Astrocyte of the cerebellum (primary cell): ENCODE results near the gene CLASP2.

ENCODE experiments used
- DNase-seq: peaks from one replicate; pipeline ENCODE4 v3.0.0-alpha.2; 2011; ENCODE audit warnings: low read depth
- H3K4me3 ChIP-seq: 2 replicates; pipeline ENCODE4 v1.5.1; 2011; ENCODE audit warnings: mild to moderate bottlenecking, low read depth, low read length, moderate library complexity
- in situ Hi-C: cut with HindIII; loops from 2 replicates; pipeline ENCODE4 v1.10.0; 2017; ENCODE audit warnings: low sequenced_read_pairs
- TF ChIP-seq, protein P1 (sequence below): IDR thresholded peaks from 2 replicates; pipeline ENCODE4 v1.5.1; 2012; ENCODE audit warnings: low read length, low read depth, moderate library complexity, mild to moderate bottlenecking; ENCODE audit errors: missing control alignments

CLASP2 gene

DNA sequence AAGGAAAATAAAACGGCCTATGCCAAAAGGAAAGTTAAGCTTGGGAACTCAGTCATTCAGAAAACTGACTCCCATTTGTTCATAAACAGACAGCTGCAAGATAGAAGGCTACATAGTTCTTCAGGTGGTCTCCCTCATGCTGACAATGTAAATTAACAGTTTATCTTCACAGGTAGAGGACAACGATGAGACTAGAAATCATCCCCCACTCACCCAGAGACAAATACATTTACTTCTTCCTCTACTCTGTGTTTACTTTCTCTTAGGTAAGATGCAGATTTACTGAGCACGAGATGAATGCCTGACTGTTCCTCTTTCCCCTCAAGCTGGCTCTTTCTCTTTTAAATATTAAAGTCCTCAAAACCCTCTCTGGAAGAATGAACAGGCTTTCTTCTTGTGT is 160.2 kb downstream of the CLASP2 start:
- TF ChIP-seq, protein P1, sequence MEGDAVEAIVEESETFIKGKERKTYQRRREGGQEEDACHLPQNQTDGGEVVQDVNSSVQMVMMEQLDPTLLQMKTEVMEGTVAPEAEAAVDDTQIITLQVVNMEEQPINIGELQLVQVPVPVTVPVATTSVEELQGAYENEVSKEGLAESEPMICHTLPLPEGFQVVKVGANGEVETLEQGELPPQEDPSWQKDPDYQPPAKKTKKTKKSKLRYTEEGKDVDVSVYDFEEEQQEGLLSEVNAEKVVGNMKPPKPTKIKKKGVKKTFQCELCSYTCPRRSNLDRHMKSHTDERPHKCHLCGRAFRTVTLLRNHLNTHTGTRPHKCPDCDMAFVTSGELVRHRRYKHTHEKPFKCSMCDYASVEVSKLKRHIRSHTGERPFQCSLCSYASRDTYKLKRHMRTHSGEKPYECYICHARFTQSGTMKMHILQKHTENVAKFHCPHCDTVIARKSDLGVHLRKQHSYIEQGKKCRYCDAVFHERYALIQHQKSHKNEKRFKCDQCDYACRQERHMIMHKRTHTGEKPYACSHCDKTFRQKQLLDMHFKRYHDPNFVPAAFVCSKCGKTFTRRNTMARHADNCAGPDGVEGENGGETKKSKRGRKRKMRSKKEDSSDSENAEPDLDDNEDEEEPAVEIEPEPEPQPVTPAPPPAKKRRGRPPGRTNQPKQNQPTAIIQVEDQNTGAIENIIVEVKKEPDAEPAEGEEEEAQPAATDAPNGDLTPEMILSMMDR: no peak
- H3K4me3 ChIP-seq: no peak overlapping the region
- in situ Hi-C loops: no loop called here
- no peak for DNase-seq

DNA sequence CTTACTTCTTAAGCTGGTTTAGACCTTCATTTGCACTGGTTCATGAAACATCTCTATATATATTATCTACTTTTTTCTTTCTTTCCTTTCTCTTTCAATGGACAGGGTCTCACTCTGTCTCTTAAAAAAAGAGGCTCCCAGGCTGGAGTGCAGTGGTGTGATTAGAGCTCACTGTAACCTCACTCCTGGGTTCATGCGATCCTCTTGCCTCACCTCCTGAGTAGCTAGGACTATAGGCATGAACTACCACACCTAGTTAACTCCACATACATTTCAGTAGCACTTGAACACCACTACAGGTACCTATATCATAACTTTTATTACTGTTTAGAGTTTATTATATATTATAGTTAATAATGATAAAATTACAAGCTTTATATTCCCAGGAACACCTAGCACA is 160.8 kb downstream of the CLASP2 start:
- in situ Hi-C loops: no loop called here
- TF ChIP-seq, protein P1: no peak
- DNase-seq: no peak
- no peak overlapping the region for H3K4me3 ChIP-seq

DNA sequence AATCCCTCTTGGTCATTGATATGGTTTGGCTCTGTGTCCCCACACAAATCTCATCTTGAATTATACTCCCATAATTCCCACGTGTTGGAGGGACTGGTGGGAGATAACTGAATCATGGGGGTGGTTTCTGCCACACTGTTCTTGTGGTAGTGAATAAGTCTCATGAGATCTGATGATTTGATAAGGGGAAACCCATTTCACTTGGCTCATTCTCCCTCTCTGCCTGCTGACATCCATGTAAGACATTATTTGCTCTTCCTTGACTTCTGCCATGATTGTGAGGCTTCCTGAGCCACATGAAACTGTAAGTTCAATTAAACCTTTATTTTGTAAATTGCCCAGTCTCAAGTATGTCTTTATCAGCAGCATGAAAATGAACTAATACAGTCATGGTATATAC is 171.0 kb downstream of the CLASP2 start:
- H3K4me3 ChIP-seq: no peak overlapping the region
- in situ Hi-C loops: no loop called here
- no peak for DNase-seq
- TF ChIP-seq, protein P1: no peak

DNA sequence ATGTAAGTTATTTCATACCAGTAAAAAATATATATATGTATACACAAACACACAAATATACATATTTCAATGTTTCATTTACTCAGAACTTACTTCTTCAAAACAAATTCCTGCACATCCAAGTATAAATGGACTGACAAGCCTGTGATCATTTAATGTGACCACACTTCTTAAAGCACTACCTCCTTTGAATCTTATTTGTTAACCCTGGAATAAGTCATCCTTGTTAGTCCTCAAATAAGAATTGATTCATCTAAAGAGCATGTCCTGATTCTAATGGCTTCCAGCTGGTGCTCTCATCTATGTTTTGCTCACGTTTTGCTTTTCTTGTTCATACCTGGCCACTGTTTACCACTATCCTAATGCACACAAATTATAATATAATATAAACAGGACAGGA is 173.9 kb downstream of the CLASP2 start:
- in situ Hi-C loops: no loop called here
- TF ChIP-seq, protein P1: no peak
- no peak overlapping the region for H3K4me3 ChIP-seq

DNA sequence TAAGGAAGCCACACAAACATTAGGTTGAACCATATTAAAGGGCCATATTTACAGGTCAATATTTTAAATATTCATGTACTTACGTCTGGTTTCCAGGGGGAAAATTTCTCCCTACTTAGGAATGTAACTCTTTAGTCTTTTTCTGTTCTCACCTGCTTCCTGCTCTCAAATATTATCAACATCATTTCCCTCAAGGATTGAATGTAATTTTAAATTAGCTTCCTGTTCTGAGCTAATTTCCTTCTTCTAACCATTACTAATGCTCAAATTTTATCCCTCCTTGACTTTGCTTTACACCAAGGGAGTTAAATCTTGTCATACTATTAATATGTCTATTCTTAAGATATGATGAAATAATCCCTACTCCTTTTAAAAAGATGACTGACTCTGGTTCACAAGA is 174.5 kb downstream of the CLASP2 start:
- no peak for DNase-seq
- in situ Hi-C loops: no loop called here
- no peak overlapping the region for H3K4me3 ChIP-seq
- TF ChIP-seq, protein P1: no peak

More for the DNA sequence above, 173.9 kb downstream of the CLASP2 start:
- DNase-seq: no peak

DNA sequence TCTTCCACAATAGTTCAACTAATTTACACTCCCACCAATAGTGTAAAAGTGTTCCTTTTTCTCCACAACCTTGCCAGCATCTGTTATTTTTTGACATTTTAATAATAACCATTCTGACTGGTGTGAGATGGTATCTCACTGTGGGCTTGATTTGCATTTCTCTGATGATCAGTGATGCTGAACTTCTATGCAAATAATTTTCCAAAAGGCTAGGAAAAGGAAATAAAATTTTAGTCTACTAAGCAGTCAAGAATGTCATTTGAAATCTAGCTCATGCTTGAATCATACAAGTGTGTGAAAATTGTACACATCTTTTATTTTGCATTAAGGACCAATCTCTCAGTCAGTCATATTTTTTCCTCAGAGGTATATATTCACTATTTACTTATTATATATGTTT is 176.1 kb downstream of the CLASP2 start:
- TF ChIP-seq, protein P1: no peak
- DNase-seq: no peak
- in situ Hi-C loops: no loop called here
- no peak overlapping the region for H3K4me3 ChIP-seq
